H1 (cell line): Measurements from ENCODE around the gene SULT6B1. TPM values are rescaled to one million over a fixed set of nuclear protein-coding genes. Genes with fewer than 3 reads are reported as not detected.

ENCODE experiments used
- CTCF ChIA-PET: fragments of 300-600 bp; sonication (Branson Sonifier 250); formaldehyde crosslinking; loops from one replicate; lab custom pipeline; 2021; ENCODE audit not compliant: partially characterized antibody; lab: Charles Lee
- POLR2A ChIA-PET: fragments of 300-600 bp; sonication (Branson Sonifier 250); formaldehyde crosslinking; loops from one replicate; lab custom pipeline; 2021; ENCODE audit warnings: inconsistent platforms; ENCODE audit not compliant: partially characterized antibody; lab: Charles Lee
- DNase-seq, 2 experiments: peaks; one replicate each; pipeline versions ENCODE4 v3.0.0 to v3.0.0-alpha.2; 2010 to 2022; ENCODE audit warnings: low spot score in 2 of 2, low read depth in 1 of 2, mixed read lengths in 1 of 2
- FAIRE-seq: peaks from 2 replicates; lab custom pipeline; 2011; peaks lifted over from hg19 to GRCh38; lab: Jason Lieb, UNC
- H2AFZ ChIP-seq: 2 replicates; pipeline ENCODE4 v1.8.1; 2012; ENCODE audit warnings: low read length, inconsistent platforms
- H2AK5ac ChIP-seq: 2 replicates; pipeline ENCODE4 v1.6.1; 2013; ENCODE audit warnings: low read depth, low read length
- H2BK120ac ChIP-seq: replicated peaks from 2 replicates; pipeline ENCODE3; 2013; ENCODE audit warnings: low read depth, low read length, inconsistent platforms
- H2BK12ac ChIP-seq: 2 replicates; pipeline ENCODE4 v1.6.1; 2013; ENCODE audit warnings: low read depth, low read length
- H2BK15ac ChIP-seq: 2 replicates; pipeline ENCODE4 v1.6.1; 2013; ENCODE audit warnings: low read length
- H2BK20ac ChIP-seq: 2 replicates; pipeline ENCODE4 v1.6.1; 2013; ENCODE audit warnings: low read length
- H2BK5ac ChIP-seq: 2 replicates; pipeline ENCODE4 v1.6.1; 2013; ENCODE audit warnings: low read depth, low read length
- H3K14ac ChIP-seq: 2 replicates; pipeline ENCODE4 v1.6.1; 2013; ENCODE audit warnings: inconsistent platforms; ENCODE audit not compliant: insufficient read length
- H3K18ac ChIP-seq: 2 replicates; pipeline ENCODE4 v1.6.1; 2013; ENCODE audit warnings: low read length; ENCODE audit errors: extremely low read depth
- H3K23ac ChIP-seq: 2 replicates; pipeline ENCODE4 v1.6.1; 2013; ENCODE audit warnings: inconsistent platforms; ENCODE audit not compliant: insufficient read length
- H3K23me2 ChIP-seq: 2 replicates; pipeline ENCODE4 v1.6.1; 2013; ENCODE audit warnings: low read depth, low read length
- H3K27ac ChIP-seq: 2 replicates; pipeline ENCODE4 v1.6.1; 2011; ENCODE audit warnings: low read depth, low read length, inconsistent platforms
- H3K27me3 ChIP-seq, 4 experiments: replicated peaks in 1 of 4; 1 replicate in 1 of 4; 2 replicates in 3 of 4; pipeline versions ENCODE4 v1.6.1 to v1.8.1; 2011 to 2013; ENCODE audit warnings: low read length in 3 of 4, mild to moderate bottlenecking in 3 of 4, inconsistent platforms in 2 of 4, mixed read lengths in 2 of 4, moderate library complexity in 1 of 4; ENCODE audit not compliant: control insufficient read depth in 3 of 4, insufficient read depth in 3 of 4; ENCODE audit errors: extremely low read depth in 1 of 4
- H3K36me3 ChIP-seq, 4 experiments: 2 replicates each; pipeline versions ENCODE4 v1.6.1 to v1.8.1; 2011 to 2013; ENCODE audit warnings: mild to moderate bottlenecking in 4 of 4, low read length in 3 of 4, moderate library complexity in 2 of 4, control low read depth in 1 of 4, inconsistent platforms in 1 of 4; ENCODE audit not compliant: insufficient read depth in 4 of 4, control insufficient read depth in 2 of 4
- H3K4ac ChIP-seq: replicated peaks from 2 replicates; pipeline ENCODE3; 2013; ENCODE audit warnings: low read length, low read depth, mixed read lengths, inconsistent platforms; ENCODE audit not compliant: insufficient read length
- H3K4me1 ChIP-seq, 4 experiments: replicated peaks in 1 of 4; 1 replicate in 1 of 4; 2 replicates in 3 of 4; pipeline versions ENCODE4 v1.6.1 to v1.8.1; 2011 to 2013; ENCODE audit warnings: low read length in 3 of 4, inconsistent platforms in 2 of 4, mixed read lengths in 1 of 4; ENCODE audit not compliant: insufficient read depth in 4 of 4, control insufficient read depth in 3 of 4
- H3K4me2 ChIP-seq, 2 experiments: 2 replicates each; pipeline versions ENCODE4 v1.6.1 to v1.8.1; 2011 to 2013; ENCODE audit warnings: low read depth in 2 of 2, low read length in 2 of 2, control low read depth in 1 of 2, inconsistent platforms in 1 of 2, mild to moderate bottlenecking in 1 of 2; ENCODE audit not compliant: insufficient read depth in 1 of 2
- H3K4me3 ChIP-seq, 4 experiments: fragments of 200-600, 300-600 bp in 1 of 4; sonication (generic), shearing (Covaris generic), sonication (Bioruptor Twin) in 1 of 4; 2 replicates each; pipeline versions ENCODE4 v1.5.1 to v1.8.1; 2011 to 2016; ENCODE audit warnings: low read length in 4 of 4, low read depth in 3 of 4, control low read depth in 2 of 4, inconsistent platforms in 2 of 4, mild to moderate bottlenecking in 2 of 4, mixed read lengths in 1 of 4, moderate library complexity in 1 of 4; ENCODE audit not compliant: insufficient read depth in 2 of 4; ENCODE audit errors: extremely low read depth in 1 of 4
- H3K56ac ChIP-seq: replicated peaks from 2 replicates; pipeline ENCODE3; 2013; ENCODE audit warnings: low read depth, mild to moderate bottlenecking, mixed read lengths, low read length, inconsistent platforms; ENCODE audit not compliant: insufficient read length
- H3K79me1 ChIP-seq: 2 replicates; pipeline ENCODE4 v1.6.1; 2013; ENCODE audit warnings: low read depth, low read length, control low read depth
- H3K79me2 ChIP-seq, 2 experiments: 2 replicates each; pipeline versions ENCODE4 v1.6.1 to v1.8.1; 2012 to 2013; ENCODE audit warnings: low read length in 2 of 2, mild to moderate bottlenecking in 2 of 2, inconsistent platforms in 1 of 2; ENCODE audit not compliant: insufficient read depth in 2 of 2, control insufficient read depth in 1 of 2
- H3K9ac ChIP-seq, 4 experiments: replicated peaks in 1 of 4; 1 replicate in 1 of 4; 2 replicates in 3 of 4; pipeline versions ENCODE4 v1.6.1 to v1.8.1; 2011 to 2013; ENCODE audit warnings: low read depth in 3 of 4, low read length in 3 of 4, control low read depth in 2 of 4, mild to moderate bottlenecking in 2 of 4, moderate library complexity in 2 of 4, inconsistent platforms in 1 of 4; ENCODE audit errors: extremely low read depth in 1 of 4
- H3K9me3 ChIP-seq, 2 experiments: 2 replicates each; pipeline versions ENCODE4 v1.6.1 to v1.8.1; 2012 to 2013; ENCODE audit warnings: mild to moderate bottlenecking in 2 of 2, moderate library complexity in 2 of 2, control low read depth in 1 of 2, inconsistent platforms in 1 of 2, low read depth in 1 of 2, low read length in 1 of 2, mixed read lengths in 1 of 2; ENCODE audit not compliant: insufficient read depth in 2 of 2
- H4K20me1 ChIP-seq, 2 experiments: replicated peaks in 1 of 2; 2 replicates each; pipeline versions ENCODE3 to v1.8.1; 2011 to 2013; ENCODE audit warnings: inconsistent platforms in 2 of 2, low read length in 2 of 2, mild to moderate bottlenecking in 1 of 2; ENCODE audit not compliant: insufficient read depth in 2 of 2, control insufficient read depth in 1 of 2
- H4K5ac ChIP-seq: 2 replicates; pipeline ENCODE4 v1.6.1; 2013; ENCODE audit warnings: low read length, low read depth, mixed read lengths, inconsistent platforms; ENCODE audit not compliant: insufficient read length
- H4K8ac ChIP-seq: 2 replicates; pipeline ENCODE4 v1.8.0; 2013; ENCODE audit warnings: mild to moderate bottlenecking, moderate library complexity, low read length, inconsistent platforms; ENCODE audit not compliant: insufficient read depth; ENCODE audit errors: extremely low read depth
- H4K91ac ChIP-seq: replicated peaks from 2 replicates; pipeline ENCODE3; 2013; ENCODE audit warnings: low read length, mixed read lengths, inconsistent platforms; ENCODE audit not compliant: insufficient read length
- ATF2 ChIP-seq: IDR thresholded peaks from 2 replicates; pipeline ENCODE4 v1.6.1; 2012; ENCODE audit warnings: low read length, inconsistent platforms
- HDAC6 ChIP-seq: IDR thresholded peaks from one replicate; pipeline ENCODE4 v1.7.1; 2012; ENCODE audit warnings: low read depth, mild to moderate bottlenecking, inconsistent platforms, low read length, moderate library complexity
- WGBS, 2 experiments: shearing (Covaris generic) in 1 of 2; methylation state at CpG; one replicate each; pipeline versions ENCODE4 v1.1.6 to v1.1.7; 2013 to 2015; ENCODE audit warnings: low lambda C conversion rate in 2 of 2, mixed read lengths in 2 of 2, inconsistent platforms in 1 of 2, low coverage in 1 of 2, missing lambda C conversion rate in 1 of 2; ENCODE audit not compliant: insufficient replicate concordance in 2 of 2, insufficient coverage in 1 of 2, insufficient read length in 1 of 2; ENCODE audit errors: extremely low coverage in 1 of 2, missing lambda C conversion rate in 1 of 2; 5-methylcytosine and 5-hydroxymethylcytosine counted together
- polyA plus RNA-seq, 7 experiments: library from polyadenylated mRNA; depleted of rRNA in 3 of 7; stranded (reverse) in 5 of 7; unstranded in 2 of 7; fragments of >200 nt in 5 of 7; fragments of 200-250 nt in 2 of 7; gene quantifications; 1 replicate in 5 of 7; 2 replicates in 1 of 7; 4 replicates in 1 of 7; pipeline versions ENCODE4 v1.2.1 to v1.2.3, GENCODE V29; 2011 to 2013; ENCODE audit warnings: missing spikeins in 2 of 7, mixed read lengths in 2 of 7
- total RNA-seq: library from RNA; stranded (reverse); fragmentation: NEBNext Ultra II Directional; extraction: Animal tissue kit (Norgen Biotek cat#: 25700); gene quantifications from 2 replicates; pipeline ENCODE4 v1.2.1, GENCODE V29; 2021

The SULT6B1 gene
- total and polyA plus RNA-seq, 2 of the 8 experiments (the other 6 are each of a cell fraction or from before 2014, with no cell fraction given) = not detected

- H3K4me2 ChIP-seq = no peak overlapping the region
- H4K8ac ChIP-seq = no peak overlapping the region
- H4K20me1 ChIP-seq = no peaks in the 10 kb centered on the region
- H2AFZ ChIP-seq = no peak overlapping the region
- H4K91ac ChIP-seq = no peak overlapping the region
- H3K9ac ChIP-seq = no peak overlapping the region
- H3K4me3 ChIP-seq = no peak overlapping the region
- no peak overlapping the region for H3K4ac ChIP-seq
- H3K23ac ChIP-seq = no peak overlapping the region
- H3K18ac ChIP-seq = no peak overlapping the region
- H2BK12ac ChIP-seq = no peak overlapping the region
- ChIA-PET POLR2A (interaction anchor here (1.3 to 3.8 kb wide), 2 partner anchors 17 to 78 kb away, joined by 3 to 15 read pairs; partner anchors contain the start of genes CEBPZ and NDUFAF7), CTCF (interaction anchor here (0.7 to 1.9 kb wide), 2 partner anchors 24 to 27 kb away, joined by 3 to 6 read pairs; no protein-coding TSS in a partner anchor)
- no peak overlapping the region for H2BK20ac ChIP-seq
- no peaks in the 10 kb centered on the region for H3K9me3 ChIP-seq
- FAIRE-seq (no peak), DNase-seq (no peak)
- no peaks in the 10 kb centered on the region; a peak in 2 of 8 replicates for H3K36me3 ChIP-seq
- H2BK15ac ChIP-seq = no peak overlapping the region
- no peak overlapping the region for H3K14ac ChIP-seq
- no peaks in the 10 kb centered on the region for H3K27me3 ChIP-seq
- H2BK120ac ChIP-seq = no peak overlapping the region
- H4K5ac ChIP-seq = no peak overlapping the region
- H3K79me1 ChIP-seq = peaks cover 2% of the 10 kb centered on the region; the same call in 1 of the 2 replicates
- H3K27ac ChIP-seq = no peak overlapping the region
- H3K56ac ChIP-seq = no peak overlapping the region
- H3K23me2 ChIP-seq = peaks cover 6% of the 10 kb centered on the region; the same call in 1 of the 2 replicates
- WGBS, 2 experiments = 95% methylated on average over 4 of the region's 4 CpGs; no CpG with 5 or more reads in 1 of the 2 experiments
- no peak overlapping the region for H2AK5ac ChIP-seq
- H3K4me1 ChIP-seq = peaks cover 0 to 11% (median 8%) of the 10 kb centered on the region in 4 experiments; a peak in 6 of 7 replicates
- H3K79me2 ChIP-seq = peaks cover 0 to 52% of the 10 kb centered on the region in 2 experiments; a peak in 2 of 4 replicates
- H2BK5ac ChIP-seq = no peak overlapping the region
- TF ChIP-seq HDAC6 (no peak), ATF2 (no peak)
Observed at GRCh38 chr2:37154785-37155184, 33.7 kb downstream of the SULT6B1 start.
